Fibroblast of lung (primary cell): ENCODE results near the gene PLCB2. TPM values are rescaled to one million over a fixed set of nuclear protein-coding genes. Genes with fewer than 3 reads are reported as not detected.

Experiments used
- DNase-seq, 2 donors: peaks; one replicate each; pipeline versions ENCODE4 v3.0.0 to v3.0.0-alpha.2; 2010; ENCODE audit warnings: low read depth in 2 of 2
- H2AFZ ChIP-seq: 2 replicates; pipeline ENCODE4 v1.5.1; 2012; ENCODE audit warnings: low read length, control low read depth, inconsistent platforms
- H3K27ac ChIP-seq: 2 replicates; pipeline ENCODE4 v1.5.1; 2011; ENCODE audit warnings: low read length, control low read depth; ENCODE audit not compliant: insufficient read depth
- H3K27me3 ChIP-seq: 2 replicates; pipeline ENCODE4 v1.5.1; 2011; ENCODE audit warnings: mild to moderate bottlenecking, low read length; ENCODE audit not compliant: control insufficient read depth, insufficient read depth
- H3K36me3 ChIP-seq: 2 replicates; pipeline ENCODE4 v1.5.1; 2011; ENCODE audit warnings: low read length; ENCODE audit not compliant: control insufficient read depth, insufficient read depth
- H3K4me1 ChIP-seq: 2 replicates; pipeline ENCODE4 v1.5.1; 2011; ENCODE audit warnings: low read length; ENCODE audit not compliant: control insufficient read depth, insufficient read depth; ENCODE audit errors: extremely low read depth
- H3K4me2 ChIP-seq: 2 replicates; pipeline ENCODE4 v1.5.1; 2011; ENCODE audit warnings: low read length, control low read depth; ENCODE audit not compliant: insufficient read depth; ENCODE audit errors: extremely low read depth
- H3K4me3 ChIP-seq, 4 experiments: fragments of 200-600 bp in 1 of 4; sonication (generic) in 1 of 4; replicated peaks in 1 of 4; 2 replicates each; pipeline ENCODE4 v1.5.1; 2011 to 2016; ENCODE audit warnings: low read length in 4 of 4, low read depth in 3 of 4, mild to moderate bottlenecking in 3 of 4, control low read depth in 2 of 4, inconsistent platforms in 1 of 4, mixed read lengths in 1 of 4; ENCODE audit not compliant: insufficient read depth in 1 of 4; ENCODE audit errors: control extremely low read depth in 1 of 4
- H3K79me2 ChIP-seq: 2 replicates; pipeline ENCODE4 v1.5.1; 2012; ENCODE audit warnings: mild to moderate bottlenecking, low read length, inconsistent platforms; ENCODE audit not compliant: control insufficient read depth, insufficient read depth
- H3K9ac ChIP-seq: 2 replicates; pipeline ENCODE4 v1.5.1; 2011; ENCODE audit warnings: mild to moderate bottlenecking, low read length, control low read depth; ENCODE audit not compliant: insufficient read depth
- H3K9me3 ChIP-seq: 2 replicates; pipeline ENCODE4 v1.5.1; 2012; ENCODE audit warnings: low read depth, low read length; ENCODE audit not compliant: control insufficient read depth, insufficient read depth
- H4K20me1 ChIP-seq: 2 replicates; pipeline ENCODE4 v1.5.1; 2011; ENCODE audit warnings: low read length; ENCODE audit not compliant: control insufficient read depth, insufficient read depth; ENCODE audit errors: extremely low read depth
- EZH2 ChIP-seq: IDR thresholded peaks from 2 replicates; pipeline ENCODE4 v1.5.1; 2012; ENCODE audit warnings: low read length, control low read depth, mild to moderate bottlenecking; ENCODE audit errors: missing control alignments
- polyA plus RNA-seq, 2 donors: library from polyadenylated mRNA; depleted of rRNA in 1 of 2; stranded (reverse) in 1 of 2; unstranded in 1 of 2; fragments of >200 nt; gene quantifications; 2 replicates each; pipeline ENCODE4 v1.2.1, GENCODE V29; 2011 to 2012; ENCODE audit warnings: missing spikeins in 1 of 2
- total RNA-seq: library from RNA; depleted of rRNA; stranded (reverse); fragments of >200 nt; gene quantifications from 2 replicates; pipeline ENCODE4 v1.2.1, GENCODE V29; 2014
- TF ChIP-seq, protein P1 (sequence below), 2 donors: IDR thresholded peaks in 1 of 2; conservative IDR thresholded peaks in 1 of 2; 1 replicate in 1 of 2; 2 replicates in 1 of 2; pipeline ENCODE4 v1.5.1; 2011 to 2012; ENCODE audit warnings: low read length in 2 of 2, control low read depth in 1 of 2, inconsistent platforms in 1 of 2, low read depth in 1 of 2, mild to moderate bottlenecking in 1 of 2

Gene PLCB2
- total and polyA plus RNA-seq, 2 donors (not counting 1 experiment from before 2014, with no cell fraction given) = under 0.01 to 0.40 TPM

GRCh38 chr15:40338921-40339620 is 31.3 kb upstream of the PLCB2 start:
- DNase-seq = peak; percentile 58 to 96
- H2AFZ ChIP-seq = no peak overlapping the region
- peak overlapping the region; percentile 91 for H3K9ac ChIP-seq
- H3K4me2 ChIP-seq = peak overlapping the region; percentile 79
- no peaks in the 10 kb centered on the region for H3K27me3 ChIP-seq
- H3K4me3 ChIP-seq = peak overlapping the region; percentile 54 to 77 (median 58)
- no peaks in the 10 kb centered on the region for H3K9me3 ChIP-seq
- no peak for TF ChIP-seq EZH2
- TF ChIP-seq, protein P1, sequence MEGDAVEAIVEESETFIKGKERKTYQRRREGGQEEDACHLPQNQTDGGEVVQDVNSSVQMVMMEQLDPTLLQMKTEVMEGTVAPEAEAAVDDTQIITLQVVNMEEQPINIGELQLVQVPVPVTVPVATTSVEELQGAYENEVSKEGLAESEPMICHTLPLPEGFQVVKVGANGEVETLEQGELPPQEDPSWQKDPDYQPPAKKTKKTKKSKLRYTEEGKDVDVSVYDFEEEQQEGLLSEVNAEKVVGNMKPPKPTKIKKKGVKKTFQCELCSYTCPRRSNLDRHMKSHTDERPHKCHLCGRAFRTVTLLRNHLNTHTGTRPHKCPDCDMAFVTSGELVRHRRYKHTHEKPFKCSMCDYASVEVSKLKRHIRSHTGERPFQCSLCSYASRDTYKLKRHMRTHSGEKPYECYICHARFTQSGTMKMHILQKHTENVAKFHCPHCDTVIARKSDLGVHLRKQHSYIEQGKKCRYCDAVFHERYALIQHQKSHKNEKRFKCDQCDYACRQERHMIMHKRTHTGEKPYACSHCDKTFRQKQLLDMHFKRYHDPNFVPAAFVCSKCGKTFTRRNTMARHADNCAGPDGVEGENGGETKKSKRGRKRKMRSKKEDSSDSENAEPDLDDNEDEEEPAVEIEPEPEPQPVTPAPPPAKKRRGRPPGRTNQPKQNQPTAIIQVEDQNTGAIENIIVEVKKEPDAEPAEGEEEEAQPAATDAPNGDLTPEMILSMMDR (conservative IDR thresholded peaks at IDR 0.05 in 1 of 2, IDR thresholded peaks at IDR 0.05 in 1 of 2; ENCODE audit: low read depth in 1 of 2, low read length in 2 of 2) = no peak
- H3K36me3 ChIP-seq = peaks cover 24% of the 10 kb centered on the region
- H3K79me2 ChIP-seq = peaks cover 18% of the 10 kb centered on the region
- no peaks in the 10 kb centered on the region for H4K20me1 ChIP-seq
- peaks cover 43% of the 10 kb centered on the region for H3K4me1 ChIP-seq
- peak overlapping the region; percentile 95 for H3K27ac ChIP-seq

DNA sequence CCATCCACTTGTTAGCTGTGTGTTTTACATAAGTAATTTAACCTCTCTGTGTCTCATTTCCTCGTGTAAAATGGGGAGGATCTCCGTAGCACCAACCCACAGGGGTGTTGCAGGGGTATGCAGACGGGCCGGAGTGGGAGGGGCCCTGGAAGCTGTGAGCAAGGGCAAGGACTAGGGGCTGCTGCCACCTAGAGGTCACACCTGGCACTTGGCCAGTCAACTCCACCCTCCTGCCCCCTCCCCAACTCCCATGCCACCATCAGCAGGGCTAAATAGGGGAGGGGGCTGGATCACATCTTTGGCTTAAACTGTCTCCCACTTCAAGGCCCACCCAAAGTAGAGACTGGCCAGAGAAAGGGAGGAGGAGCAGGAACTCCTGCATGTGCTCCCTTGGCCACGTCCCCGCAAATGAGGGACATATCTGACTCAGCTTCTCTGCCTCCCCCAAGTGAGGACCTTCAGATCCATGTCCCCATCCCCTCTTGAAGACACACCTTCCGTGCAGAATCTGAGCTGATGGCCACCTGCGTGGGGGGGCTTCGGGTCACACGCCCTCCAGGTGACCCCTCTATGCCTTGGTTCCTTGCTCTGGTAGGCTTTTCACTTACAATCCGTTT is 30.4 kb upstream of the PLCB2 start:
- no peaks in the 10 kb centered on the region for H4K20me1 ChIP-seq
- H3K27me3 ChIP-seq = no peaks in the 10 kb centered on the region
- no peak overlapping the region for H3K9ac ChIP-seq
- peak; percentile 57 to 63 for DNase-seq
- peaks cover 40% of the 10 kb centered on the region for H3K4me1 ChIP-seq
- peaks cover 18% of the 10 kb centered on the region for H3K79me2 ChIP-seq
- TF ChIP-seq EZH2 = no peak
- TF ChIP-seq, protein P1 (conservative IDR thresholded peaks at IDR 0.05 in 1 of 2, IDR thresholded peaks at IDR 0.05 in 1 of 2; ENCODE audit: low read depth in 1 of 2, low read length in 2 of 2) = peak; percentile 43 to 64
- peak overlapping the region in 1 of 4 experiments; percentile 77 for H3K4me3 ChIP-seq
- H2AFZ ChIP-seq = no peak overlapping the region
- H3K27ac ChIP-seq = peak overlapping the region; percentile 95
- peaks cover 24% of the 10 kb centered on the region for H3K36me3 ChIP-seq
- no peaks in the 10 kb centered on the region for H3K9me3 ChIP-seq
- H3K4me2 ChIP-seq = peak overlapping the region; percentile 68

GRCh38 chr15:40337597-40337996 is 29.9 kb upstream of the PLCB2 start:
- TF ChIP-seq, protein P1 (conservative IDR thresholded peaks at IDR 0.05 in 1 of 2, IDR thresholded peaks at IDR 0.05 in 1 of 2; ENCODE audit: low read depth in 1 of 2, low read length in 2 of 2) = no peak
- TF ChIP-seq EZH2 = no peak
- H4K20me1 ChIP-seq = no peaks in the 10 kb centered on the region
- no peak overlapping the region for H3K4me2 ChIP-seq
- H3K4me3 ChIP-seq = no peak overlapping the region
- DNase-seq = no peak
- no peak overlapping the region for H2AFZ ChIP-seq
- no peaks in the 10 kb centered on the region for H3K9me3 ChIP-seq
- H3K36me3 ChIP-seq = peaks cover 24% of the 10 kb centered on the region
- peaks cover 18% of the 10 kb centered on the region for H3K79me2 ChIP-seq
- H3K27ac ChIP-seq = peak overlapping the region; percentile 31
- peaks cover 36% of the 10 kb centered on the region for H3K4me1 ChIP-seq
- H3K9ac ChIP-seq = no peak overlapping the region
- no peaks in the 10 kb centered on the region for H3K27me3 ChIP-seq
